GM12872 (cell line): ENCODE measurements around the gene ACBD3.

Experiments used
- CTCF ChIP-seq: IDR thresholded peaks from 3 replicates; pipeline ENCODE4 v1.5.1; 2011; ENCODE audit warnings: low read depth, mild to moderate bottlenecking, low read length, moderate library complexity; ENCODE audit not compliant: insufficient read depth

ACBD3 gene

GRCh38 chr1:226209307-226210059, 22.9 kb upstream of the ACBD3 start:
- TF ChIP-seq CTCF, result no peak

- TF ChIP-seq CTCF, result no peak
Observed at GRCh38 chr1:226207048-226207447, 20.5 kb upstream of the ACBD3 start.

GRCh38 chr1:226204198-226204597, 17.7 kb upstream of the ACBD3 start:
- TF ChIP-seq CTCF, result no peak

- no peak for TF ChIP-seq CTCF
Observed at GRCh38 chr1:226203655-226204054, 17.1 kb upstream of the ACBD3 start.

- no peak for TF ChIP-seq CTCF
Observed at GRCh38 chr1:226203240-226203639, 16.7 kb upstream of the ACBD3 start.

GRCh38 chr1:226202246-226202645, 15.7 kb upstream of the ACBD3 start:
- no peak for TF ChIP-seq CTCF

GRCh38 chr1:226201029-226201593, 14.6 kb upstream of the ACBD3 start:
- TF ChIP-seq CTCF, result peak; percentile 60
